H1 (cell line): ENCODE results near the gene TLL1. TPM values are rescaled to one million over a fixed set of nuclear protein-coding genes. Genes with fewer than 3 reads are reported as not detected.

Experiments
- CTCF ChIA-PET: fragments of 300-600 bp; sonication (Branson Sonifier 250); formaldehyde crosslinking; loops from one replicate; lab custom pipeline; 2021; ENCODE audit not compliant: partially characterized antibody; lab: Charles Lee
- POLR2A ChIA-PET: fragments of 300-600 bp; sonication (Branson Sonifier 250); formaldehyde crosslinking; loops from one replicate; lab custom pipeline; 2021; ENCODE audit warnings: inconsistent platforms; ENCODE audit not compliant: partially characterized antibody; lab: Charles Lee
- DNase-seq, 2 experiments: peaks; one replicate each; pipeline versions ENCODE4 v3.0.0 to v3.0.0-alpha.2; 2010 to 2022; ENCODE audit warnings: low spot score in 2 of 2, low read depth in 1 of 2, mixed read lengths in 1 of 2
- FAIRE-seq: peaks from 2 replicates; lab custom pipeline; 2011; peaks lifted over from hg19 to GRCh38; lab: Jason Lieb, UNC
- H2AFZ ChIP-seq: 2 replicates; pipeline ENCODE4 v1.8.1; 2012; ENCODE audit warnings: low read length, inconsistent platforms
- H2AK5ac ChIP-seq: 2 replicates; pipeline ENCODE4 v1.6.1; 2013; ENCODE audit warnings: low read depth, low read length
- H2BK120ac ChIP-seq: replicated peaks from 2 replicates; pipeline ENCODE3; 2013; ENCODE audit warnings: low read depth, low read length, inconsistent platforms
- H2BK12ac ChIP-seq: 2 replicates; pipeline ENCODE4 v1.6.1; 2013; ENCODE audit warnings: low read depth, low read length
- H2BK15ac ChIP-seq: 2 replicates; pipeline ENCODE4 v1.6.1; 2013; ENCODE audit warnings: low read length
- H2BK20ac ChIP-seq: 2 replicates; pipeline ENCODE4 v1.6.1; 2013; ENCODE audit warnings: low read length
- H2BK5ac ChIP-seq: 2 replicates; pipeline ENCODE4 v1.6.1; 2013; ENCODE audit warnings: low read depth, low read length
- H3K14ac ChIP-seq: 2 replicates; pipeline ENCODE4 v1.6.1; 2013; ENCODE audit warnings: inconsistent platforms; ENCODE audit not compliant: insufficient read length
- H3K18ac ChIP-seq: 2 replicates; pipeline ENCODE4 v1.6.1; 2013; ENCODE audit warnings: low read length; ENCODE audit errors: extremely low read depth
- H3K23ac ChIP-seq: 2 replicates; pipeline ENCODE4 v1.6.1; 2013; ENCODE audit warnings: inconsistent platforms; ENCODE audit not compliant: insufficient read length
- H3K23me2 ChIP-seq: 2 replicates; pipeline ENCODE4 v1.6.1; 2013; ENCODE audit warnings: low read depth, low read length
- H3K27ac ChIP-seq: 2 replicates; pipeline ENCODE4 v1.6.1; 2011; ENCODE audit warnings: low read depth, low read length, inconsistent platforms
- H3K27me3 ChIP-seq, 4 experiments: replicated peaks in 1 of 4; 1 replicate in 1 of 4; 2 replicates in 3 of 4; pipeline versions ENCODE4 v1.6.1 to v1.8.1; 2011 to 2013; ENCODE audit warnings: low read length in 3 of 4, mild to moderate bottlenecking in 3 of 4, inconsistent platforms in 2 of 4, mixed read lengths in 2 of 4, moderate library complexity in 1 of 4; ENCODE audit not compliant: control insufficient read depth in 3 of 4, insufficient read depth in 3 of 4; ENCODE audit errors: extremely low read depth in 1 of 4
- H3K36me3 ChIP-seq, 4 experiments: 2 replicates each; pipeline versions ENCODE4 v1.6.1 to v1.8.1; 2011 to 2013; ENCODE audit warnings: mild to moderate bottlenecking in 4 of 4, low read length in 3 of 4, moderate library complexity in 2 of 4, control low read depth in 1 of 4, inconsistent platforms in 1 of 4; ENCODE audit not compliant: insufficient read depth in 4 of 4, control insufficient read depth in 2 of 4
- H3K4ac ChIP-seq: replicated peaks from 2 replicates; pipeline ENCODE3; 2013; ENCODE audit warnings: low read length, low read depth, mixed read lengths, inconsistent platforms; ENCODE audit not compliant: insufficient read length
- H3K4me1 ChIP-seq, 4 experiments: replicated peaks in 1 of 4; 1 replicate in 1 of 4; 2 replicates in 3 of 4; pipeline versions ENCODE4 v1.6.1 to v1.8.1; 2011 to 2013; ENCODE audit warnings: low read length in 3 of 4, inconsistent platforms in 2 of 4, mixed read lengths in 1 of 4; ENCODE audit not compliant: insufficient read depth in 4 of 4, control insufficient read depth in 3 of 4
- H3K4me2 ChIP-seq, 2 experiments: 2 replicates each; pipeline versions ENCODE4 v1.6.1 to v1.8.1; 2011 to 2013; ENCODE audit warnings: low read depth in 2 of 2, low read length in 2 of 2, control low read depth in 1 of 2, inconsistent platforms in 1 of 2, mild to moderate bottlenecking in 1 of 2; ENCODE audit not compliant: insufficient read depth in 1 of 2
- H3K4me3 ChIP-seq, 4 experiments: fragments of 200-600, 300-600 bp in 1 of 4; sonication (generic), shearing (Covaris generic), sonication (Bioruptor Twin) in 1 of 4; 2 replicates each; pipeline versions ENCODE4 v1.5.1 to v1.8.1; 2011 to 2016; ENCODE audit warnings: low read length in 4 of 4, low read depth in 3 of 4, control low read depth in 2 of 4, inconsistent platforms in 2 of 4, mild to moderate bottlenecking in 2 of 4, mixed read lengths in 1 of 4, moderate library complexity in 1 of 4; ENCODE audit not compliant: insufficient read depth in 2 of 4; ENCODE audit errors: extremely low read depth in 1 of 4
- H3K56ac ChIP-seq: replicated peaks from 2 replicates; pipeline ENCODE3; 2013; ENCODE audit warnings: low read depth, mild to moderate bottlenecking, mixed read lengths, low read length, inconsistent platforms; ENCODE audit not compliant: insufficient read length
- H3K79me1 ChIP-seq: 2 replicates; pipeline ENCODE4 v1.6.1; 2013; ENCODE audit warnings: low read depth, low read length, control low read depth
- H3K79me2 ChIP-seq, 2 experiments: 2 replicates each; pipeline versions ENCODE4 v1.6.1 to v1.8.1; 2012 to 2013; ENCODE audit warnings: low read length in 2 of 2, mild to moderate bottlenecking in 2 of 2, inconsistent platforms in 1 of 2; ENCODE audit not compliant: insufficient read depth in 2 of 2, control insufficient read depth in 1 of 2
- H3K9ac ChIP-seq, 4 experiments: replicated peaks in 1 of 4; 1 replicate in 1 of 4; 2 replicates in 3 of 4; pipeline versions ENCODE4 v1.6.1 to v1.8.1; 2011 to 2013; ENCODE audit warnings: low read depth in 3 of 4, low read length in 3 of 4, control low read depth in 2 of 4, mild to moderate bottlenecking in 2 of 4, moderate library complexity in 2 of 4, inconsistent platforms in 1 of 4; ENCODE audit errors: extremely low read depth in 1 of 4
- H3K9me3 ChIP-seq, 2 experiments: 2 replicates each; pipeline versions ENCODE4 v1.6.1 to v1.8.1; 2012 to 2013; ENCODE audit warnings: mild to moderate bottlenecking in 2 of 2, moderate library complexity in 2 of 2, control low read depth in 1 of 2, inconsistent platforms in 1 of 2, low read depth in 1 of 2, low read length in 1 of 2, mixed read lengths in 1 of 2; ENCODE audit not compliant: insufficient read depth in 2 of 2
- H4K20me1 ChIP-seq, 2 experiments: replicated peaks in 1 of 2; 2 replicates each; pipeline versions ENCODE3 to v1.8.1; 2011 to 2013; ENCODE audit warnings: inconsistent platforms in 2 of 2, low read length in 2 of 2, mild to moderate bottlenecking in 1 of 2; ENCODE audit not compliant: insufficient read depth in 2 of 2, control insufficient read depth in 1 of 2
- H4K5ac ChIP-seq: 2 replicates; pipeline ENCODE4 v1.6.1; 2013; ENCODE audit warnings: low read length, low read depth, mixed read lengths, inconsistent platforms; ENCODE audit not compliant: insufficient read length
- H4K8ac ChIP-seq: 2 replicates; pipeline ENCODE4 v1.8.0; 2013; ENCODE audit warnings: mild to moderate bottlenecking, moderate library complexity, low read length, inconsistent platforms; ENCODE audit not compliant: insufficient read depth; ENCODE audit errors: extremely low read depth
- H4K91ac ChIP-seq: replicated peaks from 2 replicates; pipeline ENCODE3; 2013; ENCODE audit warnings: low read length, mixed read lengths, inconsistent platforms; ENCODE audit not compliant: insufficient read length
- ASH2L ChIP-seq: fragments of 200-600, 300-600 bp; sonication (generic); IDR thresholded peaks from one replicate; pipeline ENCODE4 v1.7.1; 2017; ENCODE audit warnings: low read length
- E2F6 ChIP-seq: IDR thresholded peaks from 2 replicates; pipeline ENCODE4 v1.6.1; 2012; ENCODE audit warnings: inconsistent platforms
- EP300 ChIP-seq, 2 experiments: IDR thresholded peaks; 1 replicate in 1 of 2; 2 replicates in 1 of 2; pipeline ENCODE4 v1.6.1; 2011 to 2012; ENCODE audit warnings: low read depth in 2 of 2, low read length in 2 of 2, mild to moderate bottlenecking in 2 of 2, borderline replicate concordance in 1 of 2, inconsistent platforms in 1 of 2, moderate library complexity in 1 of 2
- KDM1A ChIP-seq: fragments of 200-600, 300-600 bp; sonication (generic); IDR thresholded peaks from 2 replicates; pipeline ENCODE4 v1.7.1; 2016; ENCODE audit warnings: mild to moderate bottlenecking, low read length, borderline replicate concordance
- NRF1 ChIP-seq: IDR thresholded peaks from 2 replicates; pipeline ENCODE4 v1.6.1; 2011; ENCODE audit warnings: mild to moderate bottlenecking, low read depth, low read length, improper control_type of control experiment
- POLR2A ChIP-seq, 2 experiments: IDR thresholded peaks; 1 replicate in 1 of 2; 2 replicates in 1 of 2; pipeline ENCODE4 v1.6.1; 2011; ENCODE audit warnings: low read depth in 2 of 2, low read length in 2 of 2, mild to moderate bottlenecking in 2 of 2; ENCODE audit errors: control extremely low read depth in 1 of 2
- POU5F1 ChIP-seq: IDR thresholded peaks from 2 replicates; pipeline ENCODE4 v1.6.1; 2011; ENCODE audit warnings: low read depth, mild to moderate bottlenecking, low read length, moderate library complexity
- RAD21 ChIP-seq, 2 experiments: IDR thresholded peaks in 1 of 2; conservative IDR thresholded peaks in 1 of 2; 2 replicates each; pipeline ENCODE4 v1.6.1; 2011; ENCODE audit warnings: low read depth in 2 of 2, low read length in 2 of 2, improper control_type of control experiment in 1 of 2, inconsistent platforms in 1 of 2, mild to moderate bottlenecking in 1 of 2, moderate library complexity in 1 of 2
- RBBP5 ChIP-seq: IDR thresholded peaks from 2 replicates; pipeline ENCODE4 v1.7.1; 2012; ENCODE audit warnings: low read depth, mild to moderate bottlenecking, inconsistent platforms, low read length, moderate library complexity, borderline replicate concordance
- SP4 ChIP-seq: IDR thresholded peaks from 2 replicates; pipeline ENCODE4 v1.6.1; 2012; ENCODE audit warnings: low read length, inconsistent platforms
- SUZ12 ChIP-seq: fragments of 200-600 bp; sonication (generic); IDR thresholded peaks from 2 replicates; pipeline ENCODE4 v1.6.1; 2012; ENCODE audit warnings: mild to moderate bottlenecking, inconsistent platforms, low read length, moderate library complexity, mixed read lengths
- YY1 ChIP-seq: IDR thresholded peaks from 2 replicates; pipeline ENCODE4 v1.6.1; 2011; ENCODE audit warnings: low read depth, mild to moderate bottlenecking, low read length
- WGBS, 2 experiments: shearing (Covaris generic) in 1 of 2; methylation state at CpG; one replicate each; pipeline versions ENCODE4 v1.1.6 to v1.1.7; 2013 to 2015; ENCODE audit warnings: low lambda C conversion rate in 2 of 2, mixed read lengths in 2 of 2, inconsistent platforms in 1 of 2, low coverage in 1 of 2, missing lambda C conversion rate in 1 of 2; ENCODE audit not compliant: insufficient replicate concordance in 2 of 2, insufficient coverage in 1 of 2, insufficient read length in 1 of 2; ENCODE audit errors: extremely low coverage in 1 of 2, missing lambda C conversion rate in 1 of 2; 5-methylcytosine and 5-hydroxymethylcytosine counted together
- polyA plus RNA-seq, 7 experiments: library from polyadenylated mRNA; depleted of rRNA in 3 of 7; stranded (reverse) in 5 of 7; unstranded in 2 of 7; fragments of >200 nt in 5 of 7; fragments of 200-250 nt in 2 of 7; gene quantifications; 1 replicate in 5 of 7; 2 replicates in 1 of 7; 4 replicates in 1 of 7; pipeline versions ENCODE4 v1.2.1 to v1.2.3, GENCODE V29; 2011 to 2013; ENCODE audit warnings: missing spikeins in 2 of 7, mixed read lengths in 2 of 7
- total RNA-seq: library from RNA; stranded (reverse); fragmentation: NEBNext Ultra II Directional; extraction: Animal tissue kit (Norgen Biotek cat#: 25700); gene quantifications from 2 replicates; pipeline ENCODE4 v1.2.1, GENCODE V29; 2021

The TLL1 gene
- total and polyA plus RNA-seq, 2 of the 8 experiments (the other 6 are each of a cell fraction or from before 2014, with no cell fraction given) = 0.18 to 1.1 TPM

- H4K8ac ChIP-seq = no peak overlapping the region
- no peak overlapping the region for H2BK15ac ChIP-seq
- no peak overlapping the region for H4K5ac ChIP-seq
- no peak overlapping the region for H3K4me3 ChIP-seq
- no peak overlapping the region for H2BK20ac ChIP-seq
- H3K36me3 ChIP-seq = no peaks in the 10 kb centered on the region
- H4K20me1 ChIP-seq = no peaks in the 10 kb centered on the region
- H2BK5ac ChIP-seq = no peak overlapping the region
- H3K4me2 ChIP-seq = no peak overlapping the region
- FAIRE-seq = no peak
- no peak overlapping the region for H2BK120ac ChIP-seq
- ChIA-PET CTCF (no interaction called here), POLR2A (no interaction called here)
- H3K4ac ChIP-seq = no peak overlapping the region
- H3K18ac ChIP-seq = no peak overlapping the region
- H2AFZ ChIP-seq = no peak overlapping the region
- no peak overlapping the region for H2AK5ac ChIP-seq
- H4K91ac ChIP-seq = no peak overlapping the region
- no peaks in the 10 kb centered on the region for H3K9me3 ChIP-seq
- H3K79me1 ChIP-seq = no peaks in the 10 kb centered on the region
- H3K14ac ChIP-seq = no peak overlapping the region
- H3K4me1 ChIP-seq = no peaks in the 10 kb centered on the region
- TF ChIP-seq NRF1 (no peak), E2F6 (no peak), ASH2L (no peak), POU5F1 (no peak), KDM1A (no peak), SUZ12 (no peak), RAD21 (IDR thresholded peaks at IDR 0.05 in 1 of 2, conservative IDR thresholded peaks at IDR 0.05 in 1 of 2; ENCODE audit: low read depth in 2 of 2, low read length in 2 of 2) (no peak), SP4 (no peak), RBBP5 (no peak), POLR2A (IDR thresholded peaks at IDR 0.05; ENCODE audit: control extremely low read depth in 1 of 2, low read depth in 2 of 2, low read length in 2 of 2) (no peak), YY1 (no peak), EP300 (IDR thresholded peaks at IDR 0.05; ENCODE audit: borderline replicate concordance in 1 of 2, low read depth in 2 of 2, low read length in 2 of 2) (no peak)
- no peaks in the 10 kb centered on the region for H3K79me2 ChIP-seq
- WGBS, 2 experiments = 100% methylated on average over 1 of the region's 1 CpG; no CpG with 5 or more reads in 1 of the 2 experiments
- no peaks in the 10 kb centered on the region for H3K27me3 ChIP-seq
- H3K23me2 ChIP-seq = no peaks in the 10 kb centered on the region
- H3K23ac ChIP-seq = no peak overlapping the region
- DNase-seq = no peak
- H3K56ac ChIP-seq = no peak overlapping the region
- H3K9ac ChIP-seq = no peak overlapping the region
- no peak overlapping the region for H2BK12ac ChIP-seq
- no peak overlapping the region for H3K27ac ChIP-seq
These were observed 194.9 kb downstream of the TLL1 start for GRCh38 chr4:166067915-166068314.
